Testis (tissue), 3 donors: ENCODE measurements around the gene LDHAL6B. TPM values are rescaled to one million over a fixed set of nuclear protein-coding genes. Genes with fewer than 3 reads are reported as not detected.

ENCODE experiments used
- DNase-seq: peaks from one replicate; pipeline ENCODE4 v3.0.0-alpha.2; 2019
- H3K27ac ChIP-seq, 2 donors: fragments of 200-600 bp; sonication (generic); one replicate each; pipeline ENCODE4 v1.5.1; 2019
- H3K27me3 ChIP-seq: fragments of 200-600 bp; sonication (generic); one replicate; pipeline ENCODE4 v1.5.1; 2019
- H3K36me3 ChIP-seq: fragments of 200-600 bp; sonication (generic); one replicate; pipeline ENCODE4 v1.5.1; 2017; ENCODE audit warnings: low read depth; ENCODE audit errors: missing control alignments
- H3K4me1 ChIP-seq: fragments of 200-600 bp; sonication (generic); one replicate; pipeline ENCODE4 v1.5.1; 2019
- H3K4me3 ChIP-seq, 2 donors: fragments of 200-600 bp; sonication (generic); one replicate each; pipeline ENCODE4 v1.5.1; 2017 to 2019
- H3K9me3 ChIP-seq: fragments of 200-600 bp; sonication (generic); one replicate; pipeline ENCODE4 v1.5.1; 2017
- CTCF ChIP-seq, 3 experiments: fragments of 450-650 bp in 2 of 3; fragments of 200-600 bp in 1 of 3; sonication (generic) in 1 of 3; IDR thresholded peaks; one replicate each; pipeline ENCODE4 v1.5.1; 2016 to 2019; ENCODE audit warnings: antibody characterized with exemption in 3 of 3, mild to moderate bottlenecking in 2 of 3, moderate library complexity in 1 of 3
- POLR2A ChIP-seq: fragments of 450-650 bp; IDR thresholded peaks from one replicate; pipeline ENCODE4 v1.6.1; 2017; ENCODE audit warnings: antibody characterized with exemption, mild to moderate bottlenecking, moderate library complexity
- WGBS, 2 donors: methylation state at CpG; one replicate each; pipeline ENCODE4 v1.1.5; 2018; 5-methylcytosine and 5-hydroxymethylcytosine counted together
- intact Hi-C: fragments of 100-400 bp; cut with DNase I; formaldehyde crosslinking; loops from one replicate; pipeline ENCODE4 v1.15.1; 2023; ENCODE audit warnings: low total_unique reads
- polyA plus RNA-seq: library from polyadenylated mRNA; stranded (reverse); fragments of 350-450 nt; fragmentation: Illumina TruSeq; extraction: RNeasy Lipid Tissue Mini Kit (QIAGEN cat#74804); gene quantifications from one replicate; pipeline ENCODE4 v1.2.3, GENCODE V29; 2014; ENCODE audit warnings: low read depth, low replicate concordance; ENCODE audit not compliant: insufficient read depth
- total RNA-seq, 2 donors: library from RNA; depleted of rRNA; stranded (reverse); fragments of >200 nt; gene quantifications; one replicate each; pipeline ENCODE4 v1.2.3, GENCODE V29; 2016

The LDHAL6B gene
- total and polyA plus RNA-seq, 3 donors from 2014 or later, result 18.6 to 119 (median 22.6) TPM

DNA sequence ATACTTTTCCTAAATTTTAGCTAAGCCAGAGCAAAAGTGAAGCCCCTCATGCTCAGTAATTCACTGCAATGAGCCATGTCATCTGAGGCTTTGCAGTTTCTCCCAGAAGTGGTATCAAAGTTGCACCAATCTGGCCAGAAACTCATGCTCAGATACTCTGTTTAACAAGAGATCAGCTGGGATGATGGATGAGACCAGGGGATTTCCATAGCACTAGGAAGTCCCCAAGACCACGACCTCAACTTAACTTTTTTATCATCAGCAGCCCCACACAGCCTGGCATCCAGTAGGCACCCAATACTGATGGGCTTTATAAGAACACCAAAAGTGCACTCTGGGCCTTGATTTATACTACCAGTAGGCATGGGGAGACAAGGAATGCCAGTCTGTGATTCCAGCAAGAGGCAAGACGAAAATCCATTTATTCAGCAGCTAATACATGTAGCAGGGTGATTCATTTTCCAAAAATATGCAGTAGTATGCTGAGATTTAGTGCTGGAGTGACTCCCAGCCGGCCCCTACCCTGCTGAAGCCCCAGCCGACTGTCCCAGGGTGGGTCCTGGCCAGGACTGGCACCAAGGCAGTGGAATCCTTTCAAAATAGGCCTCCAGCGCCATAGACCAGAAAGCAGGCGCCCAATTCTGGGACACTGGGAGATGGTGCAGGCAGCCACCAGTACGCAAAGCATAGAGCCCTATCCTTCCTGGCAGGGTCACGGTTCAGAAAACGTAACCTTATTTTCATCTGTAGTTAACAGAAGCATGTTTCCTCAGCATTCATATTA lies 612 bp upstream of the LDHAL6B start:
- H3K4me3 ChIP-seq, result no peak overlapping the region
- no peak overlapping the region for H3K27ac ChIP-seq
- no peaks in the 10 kb centered on the region for H3K9me3 ChIP-seq
- WGBS, 2 donors, result 67 to 79% methylated on average over 9 of the region's 9 CpGs
- TF ChIP-seq CTCF (IDR thresholded peaks at IDR 0.05), result no peak
- no peaks in the 10 kb centered on the region for H3K36me3 ChIP-seq
- no peak for DNase-seq
- no peaks in the 10 kb centered on the region for H3K27me3 ChIP-seq
- intact Hi-C loops, result no loop called here
- no peaks in the 10 kb centered on the region for H3K4me1 ChIP-seq

- 88 to 90% methylated on average over 7 of the region's 7 CpGs for WGBS, 2 donors
- no peak for DNase-seq
- Histone ChIP-seq H3K36me3 (no peaks in the 10 kb centered on the region), H3K27ac (no peak overlapping the region), H3K9me3 (no peaks in the 10 kb centered on the region), H3K4me1 (no peaks in the 10 kb centered on the region), H3K4me3 (no peak overlapping the region), H3K27me3 (no peaks in the 10 kb centered on the region)
- intact Hi-C loops, result no loop called here
- no peak for TF ChIP-seq POLR2A
- TF ChIP-seq CTCF (IDR thresholded peaks at IDR 0.05), result no peak
Observed at GRCh38 chr15:59208613-59209249, 2.1 kb downstream of the LDHAL6B start.

DNA sequence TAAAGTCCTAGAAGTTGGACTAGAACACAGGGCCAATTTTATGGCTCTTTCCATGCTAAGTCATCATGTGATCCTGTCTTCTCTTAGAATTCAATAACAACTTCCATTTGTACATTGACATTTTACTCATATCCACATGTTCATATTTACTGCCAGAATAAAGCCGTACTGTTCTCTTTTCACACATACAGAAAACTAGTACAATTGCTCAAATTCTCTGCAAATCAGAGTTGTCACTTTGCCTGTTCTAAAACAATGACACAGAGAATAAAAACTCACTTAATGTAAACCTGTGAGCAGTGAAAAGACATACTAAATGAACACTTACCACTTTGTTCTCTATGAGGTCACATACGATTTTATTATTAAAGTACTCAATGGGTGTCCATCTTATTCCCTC lies 3.5 kb downstream of the LDHAL6B start:
- no peaks in the 10 kb centered on the region for H3K9me3 ChIP-seq
- H3K4me3 ChIP-seq, result no peak overlapping the region
- intact Hi-C loops, result no loop called here
- WGBS, 2 donors, result 94 to 98% methylated on average over 2 of the region's 2 CpGs
- H3K4me1 ChIP-seq, result no peaks in the 10 kb centered on the region
- no peak for DNase-seq
- H3K27me3 ChIP-seq, result no peaks in the 10 kb centered on the region
- no peaks in the 10 kb centered on the region for H3K36me3 ChIP-seq
- TF ChIP-seq CTCF (IDR thresholded peaks at IDR 0.05) (no peak), POLR2A (no peak)
- no peak overlapping the region for H3K27ac ChIP-seq

DNA sequence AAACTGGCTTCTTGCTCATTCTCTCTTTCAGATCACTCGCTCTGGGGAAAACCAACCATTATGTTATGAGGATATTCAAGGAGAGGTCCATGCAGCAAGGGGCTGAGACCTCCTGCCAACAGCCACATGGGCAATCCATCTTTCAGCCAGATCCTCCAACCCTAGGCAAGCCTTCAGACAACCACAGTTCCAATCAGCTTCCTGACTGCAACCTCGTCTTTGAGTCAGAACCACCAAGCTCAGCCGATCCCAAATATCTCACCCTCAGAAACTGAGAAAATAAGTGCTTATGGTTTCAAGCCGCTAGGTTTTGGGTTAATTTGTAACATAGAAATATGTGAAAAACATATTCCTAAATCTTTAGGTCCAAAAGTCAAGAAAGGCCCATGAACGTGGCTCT lies 10.3 kb downstream of the LDHAL6B start:
- H3K4me1 ChIP-seq, result no peaks in the 10 kb centered on the region
- H3K27ac ChIP-seq, result no peak overlapping the region
- no peaks in the 10 kb centered on the region for H3K9me3 ChIP-seq
- no peak for TF ChIP-seq CTCF (IDR thresholded peaks at IDR 0.05)
- no peak for TF ChIP-seq POLR2A
- intact Hi-C loops, result no loop called here
- H3K4me3 ChIP-seq, result no peak overlapping the region
- 90 to 98% methylated on average over 5 of the region's 5 CpGs for WGBS, 2 donors
- DNase-seq, result no peak
- no peaks in the 10 kb centered on the region for H3K36me3 ChIP-seq
- no peaks in the 10 kb centered on the region for H3K27me3 ChIP-seq
